Activated CD8-positive, alpha-beta memory T cell treated with anti-CD3 and anti-CD28 coated beads, Interleukin-2, amount 10 ng/mL, durations not matched to agents 7 days and 5 days (primary cell): ENCODE data around the gene SP2. TPM values are rescaled to one million over a fixed set of nuclear protein-coding genes. Genes with fewer than 3 reads are reported as not detected.

Source experiments
- ATAC-seq: fragments of 150-1000 bp; cut with Tn5 transposase; one replicate; pipeline ENCODE4 v1.10.0; 2021; ENCODE audit warnings: moderate library complexity
- CTCF ChIA-PET: fragments of 350-600 bp; sonication (Branson Sonifier 250); formaldehyde crosslinking; loops from one replicate; lab custom pipeline; 2021; ENCODE audit warnings: antibody characterized with exemption; lab: Charles Lee
- DNase-seq: peaks from one replicate; pipeline ENCODE4 v3.0.0-alpha.2; 2020
- H3K27ac Mint-ChIP-seq: one replicate; pipeline ENCODE4 v1.8.0; 2021; ENCODE audit warnings: mild to moderate bottlenecking, mixed read lengths
- H3K27me3 Mint-ChIP-seq: one replicate; pipeline ENCODE4 v1.8.0; 2021; ENCODE audit warnings: mixed read lengths
- H3K36me3 Mint-ChIP-seq: one replicate; pipeline ENCODE4 v1.8.0; 2021; ENCODE audit warnings: mild to moderate bottlenecking, mixed read lengths
- H3K4me1 Mint-ChIP-seq: one replicate; pipeline ENCODE4 v1.8.0; 2021; ENCODE audit warnings: mixed read lengths
- H3K4me3 Mint-ChIP-seq: one replicate; pipeline ENCODE4 v1.8.0; 2021; ENCODE audit warnings: mild to moderate bottlenecking, moderate library complexity, mixed read lengths
- H3K9me3 Mint-ChIP-seq: one replicate; pipeline ENCODE4 v1.8.0; 2022; ENCODE audit warnings: low read depth, mixed read lengths
- total RNA-seq, 2 experiments: library from RNA; stranded (reverse); gene quantifications; one replicate each; pipeline ENCODE4 v1.2.3, GENCODE V29; 2021

The SP2 gene
- total RNA-seq, 2 experiments from 2014 or later, result 21.7 to 22.9 TPM

- H3K36me3 Mint-ChIP-seq, result no peaks in the 10 kb centered on the region
- CTCF ChIA-PET, result interaction anchor here (1.2 to 2.2 kb wide), 4 partner anchors 11 to 32 kb away, joined by 3 to 8 read pairs (median 4); partner anchors contain the start of gene SCRN2
- H3K9me3 Mint-ChIP-seq, result no peaks in the 10 kb centered on the region
- H3K4me1 Mint-ChIP-seq, result no peaks in the 10 kb centered on the region
- no peak overlapping the region for H3K4me3 Mint-ChIP-seq
- ATAC-seq, result no peak
- H3K27ac Mint-ChIP-seq, result no peak overlapping the region
- H3K27me3 Mint-ChIP-seq, result peaks cover 56% of the 10 kb centered on the region
- DNase-seq, result no peak
Measured at GRCh38 chr17:47857551-47858455, 38.2 kb upstream of the SP2 start.

- CTCF ChIA-PET, result interaction anchor here (0.6 to 1.2 kb wide), 3 partner anchors 10 to 49 kb away, joined by 3 read pairs; partner anchors contain the start of gene SCRN2
- H3K4me3 Mint-ChIP-seq, result no peak overlapping the region
- H3K4me1 Mint-ChIP-seq, result peaks cover 8% of the 10 kb centered on the region
- peaks cover 32% of the 10 kb centered on the region for H3K27me3 Mint-ChIP-seq
- H3K36me3 Mint-ChIP-seq, result no peaks in the 10 kb centered on the region
- no peak for DNase-seq
- H3K9me3 Mint-ChIP-seq, result no peaks in the 10 kb centered on the region
- peak overlapping the region; percentile 2 for H3K27ac Mint-ChIP-seq
- no peak for ATAC-seq
Measured at GRCh38 chr17:47860386-47860785, 35.6 kb upstream of the SP2 start.

- Mint-ChIP-seq H3K36me3 (no peaks in the 10 kb centered on the region), H3K27me3 (peaks cover 19% of the 10 kb centered on the region), H3K4me1 (peaks cover 8% of the 10 kb centered on the region), H3K4me3 (no peak overlapping the region), H3K9me3 (no peaks in the 10 kb centered on the region), H3K27ac (no peak overlapping the region)
- ATAC-seq (no peak), DNase-seq (no peak)
- CTCF ChIA-PET, result interaction anchor here (1.2 to 1.6 kb wide), 3 partner anchors 20 to 80 kb away, joined by 3 to 5 read pairs (median 4); no protein-coding TSS in a partner anchor
Measured at GRCh38 chr17:47862621-47863440, 33.2 kb upstream of the SP2 start.

- ATAC-seq (no peak), DNase-seq (no peak)
- H3K9me3 Mint-ChIP-seq, result no peaks in the 10 kb centered on the region
- no peak overlapping the region for H3K4me3 Mint-ChIP-seq
- H3K4me1 Mint-ChIP-seq, result peaks cover 8% of the 10 kb centered on the region
- CTCF ChIA-PET, result interaction anchor here (1.2 to 1.5 kb wide), 2 partner anchors 17 to 23 kb away, joined by 3 to 8 read pairs; partner anchors contain the start of gene SCRN2
- H3K27ac Mint-ChIP-seq, result no peak overlapping the region
- H3K27me3 Mint-ChIP-seq, result peaks cover 15% of the 10 kb centered on the region
- H3K36me3 Mint-ChIP-seq, result no peaks in the 10 kb centered on the region
Measured at GRCh38 chr17:47864791-47865216, 31.2 kb upstream of the SP2 start.

GRCh38 chr17:47866941-47867340 is 29.1 kb upstream of the SP2 start:
- CTCF ChIA-PET, result no interaction called here
- H3K36me3 Mint-ChIP-seq, result no peaks in the 10 kb centered on the region
- ATAC-seq, result no peak
- DNase-seq, result no peak
- peaks cover 30% of the 10 kb centered on the region for H3K27me3 Mint-ChIP-seq
- no peak overlapping the region for H3K4me3 Mint-ChIP-seq
- peaks cover 8% of the 10 kb centered on the region for H3K4me1 Mint-ChIP-seq
- H3K9me3 Mint-ChIP-seq, result no peaks in the 10 kb centered on the region
- no peak overlapping the region for H3K27ac Mint-ChIP-seq

GRCh38 chr17:47867813-47868533 is 28.1 kb upstream of the SP2 start:
- ATAC-seq (no peak), DNase-seq (no peak)
- H3K27me3 Mint-ChIP-seq, result peaks cover 38% of the 10 kb centered on the region
- peaks cover 8% of the 10 kb centered on the region for H3K4me1 Mint-ChIP-seq
- H3K36me3 Mint-ChIP-seq, result no peaks in the 10 kb centered on the region
- H3K9me3 Mint-ChIP-seq, result no peaks in the 10 kb centered on the region
- no peak overlapping the region for H3K27ac Mint-ChIP-seq
- CTCF ChIA-PET, result interaction anchor here (0.7 to 1.4 kb wide), 2 partner anchors 16 to 734 kb away, joined by 4 read pairs; no protein-coding TSS in a partner anchor
- no peak overlapping the region for H3K4me3 Mint-ChIP-seq

- ATAC-seq, result no peak
- CTCF ChIA-PET, result interaction anchor here (0.7 to 1.4 kb wide), 4 partner anchors 11 to 28 kb away, joined by 3 to 4 read pairs (median 3); partner anchors contain the start of gene SCRN2
- Mint-ChIP-seq H3K4me3 (no peak overlapping the region), H3K27ac (no peak overlapping the region), H3K36me3 (no peaks in the 10 kb centered on the region), H3K27me3 (peaks cover 46% of the 10 kb centered on the region), H3K9me3 (no peaks in the 10 kb centered on the region), H3K4me1 (peaks cover 6% of the 10 kb centered on the region)
- no peak for DNase-seq
Measured at GRCh38 chr17:47869114-47869513, 26.9 kb upstream of the SP2 start.

- DNase-seq (no peak), ATAC-seq (no peak)
- Mint-ChIP-seq H3K4me1 (peaks cover 2% of the 10 kb centered on the region), H3K9me3 (no peaks in the 10 kb centered on the region), H3K36me3 (no peaks in the 10 kb centered on the region), H3K4me3 (no peak overlapping the region), H3K27ac (no peak overlapping the region), H3K27me3 (peaks cover 53% of the 10 kb centered on the region)
- CTCF ChIA-PET, result interaction anchor here (1.1 to 2.7 kb wide), 3 partner anchors 10 to 28 kb away, joined by 3 to 8 read pairs (median 3); partner anchors contain the start of gene SCRN2
Measured at GRCh38 chr17:47870056-47870455, 26.0 kb upstream of the SP2 start.

- Mint-ChIP-seq H3K9me3 (no peaks in the 10 kb centered on the region), H3K36me3 (no peaks in the 10 kb centered on the region), H3K27ac (no peak overlapping the region), H3K4me3 (no peak overlapping the region), H3K4me1 (no peaks in the 10 kb centered on the region), H3K27me3 (peaks cover 58% of the 10 kb centered on the region)
- ATAC-seq (no peak), DNase-seq (no peak)
- CTCF ChIA-PET, result interaction anchor here (1.1 to 2.7 kb wide), 3 partner anchors 11 to 29 kb away, joined by 3 to 8 read pairs (median 3); partner anchors contain the start of gene SCRN2
Measured at GRCh38 chr17:47871048-47871447, 25.0 kb upstream of the SP2 start.

- no peak for DNase-seq
- CTCF ChIA-PET, result interaction anchor here (0.7 to 2.7 kb wide), 3 partner anchors 19 to 78 kb away, joined by 3 to 8 read pairs (median 3); partner anchors contain the start of gene SCRN2
- H3K9me3 Mint-ChIP-seq, result no peaks in the 10 kb centered on the region
- H3K27me3 Mint-ChIP-seq, result peaks cover 58% of the 10 kb centered on the region
- no peak overlapping the region for H3K4me3 Mint-ChIP-seq
- no peak overlapping the region for H3K27ac Mint-ChIP-seq
- H3K4me1 Mint-ChIP-seq, result no peaks in the 10 kb centered on the region
- no peak for ATAC-seq
- H3K36me3 Mint-ChIP-seq, result no peaks in the 10 kb centered on the region
Measured at GRCh38 chr17:47872019-47872650, 23.9 kb upstream of the SP2 start.

- CTCF ChIA-PET, result interaction anchor here (1.2 to 2.7 kb wide), 3 partner anchors 17 to 31 kb away, joined by 3 to 8 read pairs (median 3); partner anchors contain the start of gene SCRN2
- no peak overlapping the region for H3K4me3 Mint-ChIP-seq
- H3K4me1 Mint-ChIP-seq, result no peaks in the 10 kb centered on the region
- no peaks in the 10 kb centered on the region for H3K36me3 Mint-ChIP-seq
- H3K27ac Mint-ChIP-seq, result no peak overlapping the region
- no peaks in the 10 kb centered on the region for H3K9me3 Mint-ChIP-seq
- peaks cover 61% of the 10 kb centered on the region for H3K27me3 Mint-ChIP-seq
- DNase-seq, result no peak
- no peak for ATAC-seq
Measured at GRCh38 chr17:47872651-47873161, 23.3 kb upstream of the SP2 start.
